ENCODE measurements around the gene PLXDC1. TPM values are rescaled to one million over a fixed set of nuclear protein-coding genes. Genes with fewer than 3 reads are reported as not detected.

PLXDC1 gene
- total and polyA plus RNA-seq, 2 of the 8 experiments (the other 6 are each of a cell fraction or from before 2014, with no cell fraction given): 4.1 to 14.6 TPM

DNA sequence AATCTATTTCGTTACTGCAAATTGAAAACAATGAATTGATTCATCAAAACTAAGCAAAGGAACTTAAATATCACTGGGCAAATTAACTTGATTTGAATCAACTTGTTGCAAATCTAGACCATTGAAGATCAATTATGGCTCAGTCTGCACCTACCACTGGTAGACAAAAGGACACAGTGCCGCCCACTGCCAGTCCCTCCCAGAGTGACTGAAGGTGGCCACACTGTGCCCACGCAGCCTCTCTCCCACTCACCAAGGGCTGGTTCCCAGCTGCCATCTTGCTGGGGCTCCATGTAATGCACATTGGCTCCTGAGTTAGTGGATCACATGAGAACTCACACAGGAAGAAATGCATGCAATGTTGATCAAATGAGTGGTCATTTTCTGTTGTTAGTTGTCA, 78.1 kb downstream of the PLXDC1 start:
- no peak overlapping the region for H3K27ac ChIP-seq (ENCODE audit: low read depth, low read length)
- H3K4me2 ChIP-seq (ENCODE audit: insufficient read depth in 1 of 2, low read depth in 2 of 2, low read length in 2 of 2): no peak overlapping the region
- H2BK15ac ChIP-seq (ENCODE audit: low read length): no peak overlapping the region
- ChIA-PET CTCF (ENCODE audit: partially characterized antibody) (interaction anchor here (1.2 kb wide), 1 partner anchor 90 kb away, joined by 3 read pairs; no protein-coding TSS in a partner anchor), POLR2A (ENCODE audit: partially characterized antibody) (interaction anchor here (0.6 kb wide), 1 partner anchor 78 kb away, joined by 3 read pairs; the partner anchor contains the start of gene PLXDC1)
- H2BK5ac ChIP-seq (ENCODE audit: low read depth, low read length): no peak overlapping the region
- DNase-seq (ENCODE audit: low read depth in 1 of 2, low spot score in 2 of 2) (no peak), FAIRE-seq (no peak)
- H3K23me2 ChIP-seq (ENCODE audit: low read depth, low read length): no peaks in the 10 kb centered on the region
- no peaks in the 10 kb centered on the region for H3K27me3 ChIP-seq (replicated peaks in 1 of 4; ENCODE audit: control insufficient read depth in 3 of 4, extremely low read depth in 1 of 4, insufficient read depth in 3 of 4, low read length in 3 of 4)
- no peak overlapping the region for H3K9ac ChIP-seq (replicated peaks in 1 of 4; ENCODE audit: extremely low read depth in 1 of 4, low read depth in 3 of 4, low read length in 3 of 4)
- no peaks in the 10 kb centered on the region for H4K20me1 ChIP-seq (replicated peaks in 1 of 2; ENCODE audit: control insufficient read depth in 1 of 2, insufficient read depth in 2 of 2, low read length in 2 of 2)
- no peak overlapping the region for H2BK20ac ChIP-seq (ENCODE audit: low read length)
- H3K36me3 ChIP-seq (ENCODE audit: control insufficient read depth in 2 of 4, insufficient read depth in 4 of 4, low read length in 3 of 4): no peaks in the 10 kb centered on the region; a peak in 1 of 8 replicates
- no peak overlapping the region for H2BK120ac ChIP-seq (replicated peaks; ENCODE audit: low read depth, low read length)
- H3K4ac ChIP-seq (replicated peaks; ENCODE audit: insufficient read length, low read depth, low read length): no peak overlapping the region
- peaks cover 0 to 10% (median 3%) of the 10 kb centered on the region in 4 experiments; a peak in 4 of 7 replicates for H3K4me1 ChIP-seq (replicated peaks in 1 of 4; ENCODE audit: control insufficient read depth in 3 of 4, insufficient read depth in 4 of 4, low read length in 3 of 4)
- H3K18ac ChIP-seq (ENCODE audit: extremely low read depth, low read length): no peak overlapping the region
- WGBS, 2 experiments (ENCODE audit: extremely low coverage in 1 of 2, insufficient coverage in 1 of 2, insufficient read length in 1 of 2, insufficient replicate concordance in 2 of 2, low coverage in 1 of 2, low lambda C conversion rate in 2 of 2, missing lambda C conversion rate in 1 of 2): 87% methylated on average over 3 of the region's 3 CpGs; no CpG with 5 or more reads in 1 of the 2 experiments
- H2AK5ac ChIP-seq (ENCODE audit: low read depth, low read length): no peak overlapping the region
- H4K91ac ChIP-seq (replicated peaks; ENCODE audit: insufficient read length, low read length): no peak overlapping the region
- no peak overlapping the region for H3K14ac ChIP-seq (ENCODE audit: insufficient read length)
- H2BK12ac ChIP-seq (ENCODE audit: low read depth, low read length): no peak overlapping the region
- no peak overlapping the region for H3K4me3 ChIP-seq (ENCODE audit: extremely low read depth in 1 of 4, insufficient read depth in 2 of 4, low read depth in 3 of 4, low read length in 4 of 4)
- no peaks in the 10 kb centered on the region for H3K9me3 ChIP-seq (ENCODE audit: insufficient read depth in 2 of 2, low read depth in 1 of 2, low read length in 1 of 2)
- no peak overlapping the region for H3K23ac ChIP-seq (ENCODE audit: insufficient read length)
- no peak overlapping the region for H4K5ac ChIP-seq (ENCODE audit: insufficient read length, low read depth, low read length)
- H3K79me1 ChIP-seq (ENCODE audit: low read depth, low read length): no peaks in the 10 kb centered on the region
- H3K79me2 ChIP-seq (ENCODE audit: control insufficient read depth in 1 of 2, insufficient read depth in 2 of 2, low read length in 2 of 2): no peaks in the 10 kb centered on the region
- H4K8ac ChIP-seq (ENCODE audit: extremely low read depth, insufficient read depth, low read length): no peak overlapping the region
- H2AFZ ChIP-seq (ENCODE audit: low read length): no peak overlapping the region
- H3K56ac ChIP-seq (replicated peaks; ENCODE audit: insufficient read length, low read depth, low read length): no peak overlapping the region
- TF ChIP-seq RFX5 (IDR thresholded peaks at IDR 0.05; ENCODE audit: borderline replicate concordance, low read depth, low read length): no peak
- no peak for TF ChIP-seq POU5F1 (IDR thresholded peaks at IDR 0.05; ENCODE audit: low read depth, low read length)
- TF ChIP-seq, protein P1, sequence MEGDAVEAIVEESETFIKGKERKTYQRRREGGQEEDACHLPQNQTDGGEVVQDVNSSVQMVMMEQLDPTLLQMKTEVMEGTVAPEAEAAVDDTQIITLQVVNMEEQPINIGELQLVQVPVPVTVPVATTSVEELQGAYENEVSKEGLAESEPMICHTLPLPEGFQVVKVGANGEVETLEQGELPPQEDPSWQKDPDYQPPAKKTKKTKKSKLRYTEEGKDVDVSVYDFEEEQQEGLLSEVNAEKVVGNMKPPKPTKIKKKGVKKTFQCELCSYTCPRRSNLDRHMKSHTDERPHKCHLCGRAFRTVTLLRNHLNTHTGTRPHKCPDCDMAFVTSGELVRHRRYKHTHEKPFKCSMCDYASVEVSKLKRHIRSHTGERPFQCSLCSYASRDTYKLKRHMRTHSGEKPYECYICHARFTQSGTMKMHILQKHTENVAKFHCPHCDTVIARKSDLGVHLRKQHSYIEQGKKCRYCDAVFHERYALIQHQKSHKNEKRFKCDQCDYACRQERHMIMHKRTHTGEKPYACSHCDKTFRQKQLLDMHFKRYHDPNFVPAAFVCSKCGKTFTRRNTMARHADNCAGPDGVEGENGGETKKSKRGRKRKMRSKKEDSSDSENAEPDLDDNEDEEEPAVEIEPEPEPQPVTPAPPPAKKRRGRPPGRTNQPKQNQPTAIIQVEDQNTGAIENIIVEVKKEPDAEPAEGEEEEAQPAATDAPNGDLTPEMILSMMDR (IDR thresholded peaks at IDR 0.05; ENCODE audit: control extremely low read depth in 1 of 3, insufficient read depth in 1 of 3, low read depth in 1 of 3, low read length in 3 of 3): no peak
- TF ChIP-seq CHD1 (IDR thresholded peaks at IDR 0.05; ENCODE audit: low read depth, low read length): no peak
- TF ChIP-seq EGR1 (IDR thresholded peaks at IDR 0.05; ENCODE audit: borderline replicate concordance, low read depth, low read length): no peak

Measured in H1 (cell line).